GM23338 (cell line): ENCODE measurements around the gene SKA3.

Experiments
- CREB1 ChIP-seq: fragments of 250-450 bp; sonication (Bioruptor Pico); IDR thresholded peaks from 2 replicates; pipeline ENCODE4 v1.5.0; 2020; ENCODE audit warnings: low read depth, mild to moderate bottlenecking, moderate library complexity
- EZH2 ChIP-seq: fragments of 200-600 bp; sonication (generic); IDR thresholded peaks from one replicate; pipeline ENCODE4 v1.8.0; 2017; ENCODE audit warnings: antibody characterized with exemption, mild to moderate bottlenecking, low read depth; ENCODE audit not compliant: unreplicated experiment
- EZH2phosphoT487 ChIP-seq: fragments of 200-600 bp; sonication (generic); IDR thresholded peaks from one replicate; pipeline ENCODE4 v1.8.1; 2018; ENCODE audit warnings: antibody characterized with exemption; ENCODE audit not compliant: unreplicated experiment
- JUNB ChIP-seq: IDR thresholded peaks from one replicate; pipeline ENCODE4 v1.6.1; 2016; ENCODE audit warnings: antibody characterized with exemption; ENCODE audit not compliant: unreplicated experiment
- TF ChIP-seq, protein P1 (sequence below), 2 experiments: fragments of 200-600 bp in 1 of 2; sonication (generic) in 1 of 2; conservative IDR thresholded peaks; 2 replicates each; pipeline versions ENCODE4 v1.5.1 to v1.6.1; 2016 to 2017; ENCODE audit warnings: antibody characterized with exemption in 2 of 2, low read depth in 2 of 2, mild to moderate bottlenecking in 2 of 2, moderate library complexity in 1 of 2

DNA sequence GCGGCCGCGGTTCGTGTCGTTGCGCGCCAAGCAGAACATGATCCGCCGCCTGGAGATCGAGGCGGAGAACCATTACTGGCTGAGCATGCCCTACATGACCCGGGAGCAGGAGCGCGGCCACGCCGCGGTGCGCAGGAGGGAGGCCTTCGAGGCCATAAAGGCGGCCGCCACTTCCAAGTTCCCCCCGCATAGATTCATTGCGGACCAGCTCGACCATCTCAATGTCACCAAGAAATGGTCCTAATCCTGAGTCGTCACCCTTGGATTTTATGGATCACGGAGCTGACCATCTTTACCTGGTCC is 581 bp upstream of the SKA3 start:
- no peak for TF ChIP-seq JUNB
- no peak for TF ChIP-seq EZH2phosphoT487
- TF ChIP-seq, protein P1, sequence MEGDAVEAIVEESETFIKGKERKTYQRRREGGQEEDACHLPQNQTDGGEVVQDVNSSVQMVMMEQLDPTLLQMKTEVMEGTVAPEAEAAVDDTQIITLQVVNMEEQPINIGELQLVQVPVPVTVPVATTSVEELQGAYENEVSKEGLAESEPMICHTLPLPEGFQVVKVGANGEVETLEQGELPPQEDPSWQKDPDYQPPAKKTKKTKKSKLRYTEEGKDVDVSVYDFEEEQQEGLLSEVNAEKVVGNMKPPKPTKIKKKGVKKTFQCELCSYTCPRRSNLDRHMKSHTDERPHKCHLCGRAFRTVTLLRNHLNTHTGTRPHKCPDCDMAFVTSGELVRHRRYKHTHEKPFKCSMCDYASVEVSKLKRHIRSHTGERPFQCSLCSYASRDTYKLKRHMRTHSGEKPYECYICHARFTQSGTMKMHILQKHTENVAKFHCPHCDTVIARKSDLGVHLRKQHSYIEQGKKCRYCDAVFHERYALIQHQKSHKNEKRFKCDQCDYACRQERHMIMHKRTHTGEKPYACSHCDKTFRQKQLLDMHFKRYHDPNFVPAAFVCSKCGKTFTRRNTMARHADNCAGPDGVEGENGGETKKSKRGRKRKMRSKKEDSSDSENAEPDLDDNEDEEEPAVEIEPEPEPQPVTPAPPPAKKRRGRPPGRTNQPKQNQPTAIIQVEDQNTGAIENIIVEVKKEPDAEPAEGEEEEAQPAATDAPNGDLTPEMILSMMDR (conservative IDR thresholded peaks at IDR 0.05; ENCODE audit: low read depth in 2 of 2) = no peak
- no peak for TF ChIP-seq EZH2
- no peak for TF ChIP-seq CREB1 (CRISPR knock-in tag)
